ENCODE data around the gene SOX10. TPM values are rescaled to one million over a fixed set of nuclear protein-coding genes. Genes with fewer than 3 reads are reported as not detected.

The SOX10 gene
- total and polyA plus RNA-seq, 9 of the 15 experiments (the other 6 are each of a cell fraction or from before 2014, with no cell fraction given): not detected

- Histone ChIP-seq H3K27me3 (ENCODE audit: control insufficient read depth in 2 of 2, insufficient read depth in 2 of 2, low read length in 2 of 2) (no peaks in the 10 kb centered on the region), H3K9ac (ENCODE audit: insufficient read depth in 1 of 2, low read depth in 2 of 2, low read length in 2 of 2) (0 out of 4 replicates have a peak overlapping the region, but pooled peaks of 1 of the 2 experiments have one; percentile 17), H3K4me3 (no peak overlapping the region), H4K20me1 (replicated peaks; ENCODE audit: control insufficient read depth, insufficient read depth, low read length) (no peaks in the 10 kb centered on the region), H3K79me2 (ENCODE audit: control insufficient read depth, insufficient read depth, low read length) (no peaks in the 10 kb centered on the region), H3K4me1 (replicated peaks in 1 of 2; ENCODE audit: control insufficient read depth in 2 of 2, insufficient read depth in 2 of 2, low read length in 2 of 2) (peaks cover 10 to 24% of the 10 kb centered on the region in 2 experiments; a peak in 4 of 5 replicates), H3K9me1 (ENCODE audit: control insufficient read depth, insufficient read depth, low read length) (no peaks in the 10 kb centered on the region), H2AFZ (ENCODE audit: low read depth, low read length) (no peak overlapping the region), H3K9me3 (replicated peaks; ENCODE audit: control insufficient read depth, insufficient read depth, low read depth, low read length) (no peaks in the 10 kb centered on the region), H3K4me2 (ENCODE audit: insufficient read depth, low read length) (no peak overlapping the region), H3K36me3 (ENCODE audit: control insufficient read depth, insufficient read depth, low read length) (no peaks in the 10 kb centered on the region), H3K27ac (ENCODE audit: extremely low read depth, low read depth, low read length) (no peak overlapping the region)
- CTCF ChIA-PET (ENCODE audit: low intra/inter-chr PET ratio): no interaction called here
- WGBS (ENCODE audit: insufficient coverage, low coverage, missing lambda C conversion rate): 54% methylated on average over 10 of the region's 19 CpGs
- POLR2A ChIA-PET: no interaction called here
- BruUV-seq (replicated peaks): no TSS peak
- no peak for DNase-seq (ENCODE audit: extremely low read depth in 1 of 4, low spot score in 3 of 4)
- FAIRE-seq: no peak
- in situ Hi-C loops (cut with MboI): no loop called here
- intact Hi-C loops (cut with micrococcal nuclease): no loop called here
- TF ChIP-seq GABPA (tag; conservative IDR thresholded peaks at IDR 0.05; ENCODE audit: low read depth): no peak
- TF ChIP-seq ZNF436 (CRISPR knock-in tag; IDR thresholded peaks at IDR 0.05): no peak
- TF ChIP-seq HSF4 (CRISPR knock-in tag; IDR thresholded peaks at IDR 0.05; ENCODE audit: borderline replicate concordance): no peak
- no peak for TF ChIP-seq GATA2 (CRISPR knock-in tag; IDR thresholded peaks at IDR 0.05)
- TF ChIP-seq TEAD4 (IDR thresholded peaks at IDR 0.05; ENCODE audit: low read length): no peak
- TF ChIP-seq TEAD4 (CRISPR knock-in tag; IDR thresholded peaks at IDR 0.05; ENCODE audit: borderline replicate concordance): no peak
- TF ChIP-seq FUS (optimal IDR thresholded peaks at IDR 0.05; ENCODE audit: low read depth, low read length): no peak
- no peak for TF ChIP-seq ZNF695 (CRISPR knock-in tag; IDR thresholded peaks at IDR 0.05)
- TF ChIP-seq ZKSCAN3 (CRISPR knock-in tag; IDR thresholded peaks at IDR 0.05): no peak
- TF ChIP-seq NFE2 (IDR thresholded peaks at IDR 0.05; ENCODE audit: low read depth): no peak
- TF ChIP-seq CBFB (CRISPR knock-in tag; IDR thresholded peaks at IDR 0.05): no peak
- no peak for TF ChIP-seq CHCHD3 (CRISPR knock-in tag; IDR thresholded peaks at IDR 0.05)
- no peak for TF ChIP-seq FIP1L1 (IDR thresholded peaks at IDR 0.05; ENCODE audit: low read depth, low read length, poor library complexity, severe bottlenecking)
- TF ChIP-seq MBD2 (IDR thresholded peaks at IDR 0.05; ENCODE audit: borderline replicate concordance, low read depth): no peak
- TF ChIP-seq CREBBP (IDR thresholded peaks at IDR 0.05; ENCODE audit: low read depth, low read length): no peak
- TF ChIP-seq KLF6 (CRISPR knock-in tag; IDR thresholded peaks at IDR 0.05; ENCODE audit: borderline replicate concordance): no peak
- no peak for ATAC-seq
These were observed 34.8 kb upstream of the SOX10 start for GRCh38 chr22:38018938-38019827.
